Peyer's patch (tissue), 4 donors: ENCODE measurements around the gene BLVRB. TPM values are rescaled to one million over a fixed set of nuclear protein-coding genes. Genes with fewer than 3 reads are reported as not detected.
"Not testable (repeated sequence)": the region's sequence is repeated elsewhere in the genome, so short reads cannot be mapped to it uniquely, and the experiment has no call there.

Experiments used
- DNase-seq, 3 donors: peaks; one replicate each; pipeline ENCODE4 v3.0.0-alpha.2; 2017 to 2019
- H3K27ac ChIP-seq, 4 donors: fragments of 200-600 bp; sonication (generic); one replicate each; pipeline ENCODE4 v1.5.1; 2016 to 2019
- H3K27me3 ChIP-seq, 2 donors: fragments of 200-600 bp; sonication (generic); one replicate each; pipeline ENCODE4 v1.5.1; 2019
- H3K36me3 ChIP-seq, 3 donors: fragments of 200-600 bp; sonication (generic); one replicate each; pipeline ENCODE4 v1.5.1; 2016 to 2019
- H3K4me1 ChIP-seq, 4 donors: fragments of 200-600 bp; sonication (generic); one replicate each; pipeline ENCODE4 v1.5.1; 2016 to 2019
- H3K4me3 ChIP-seq, 4 donors: fragments of 200-600 bp; sonication (generic); 1 replicate in 3 of 4; 2 replicates in 1 of 4; pipeline ENCODE4 v1.5.1; 2016 to 2019; ENCODE audit warnings: mild to moderate bottlenecking in 1 of 4
- H3K9me3 ChIP-seq, 4 donors: fragments of 200-600 bp; sonication (generic); one replicate each; pipeline ENCODE4 v1.5.1; 2016 to 2019; ENCODE audit warnings: mild to moderate bottlenecking in 1 of 4
- POLR2A ChIP-seq, 2 donors: fragments of 450-650 bp; IDR thresholded peaks; one replicate each; pipeline ENCODE4 v1.5.1; 2017; ENCODE audit warnings: antibody characterized with exemption in 2 of 2, mild to moderate bottlenecking in 2 of 2, moderate library complexity in 2 of 2
- total RNA-seq, 4 donors: library from RNA; depleted of rRNA; stranded (reverse); fragments of >200 nt; gene quantifications; one replicate each; pipeline ENCODE4 v1.1.0, GENCODE V29; 2016
- TF ChIP-seq, protein P1 (sequence below), 6 experiments: fragments of 450-650 bp in 4 of 6; fragments of 200-600 bp in 2 of 6; sonication (generic) in 1 of 6; IDR thresholded peaks; one replicate each; pipeline ENCODE4 v1.5.1; 2017 to 2019; ENCODE audit warnings: antibody characterized with exemption in 6 of 6, mild to moderate bottlenecking in 3 of 6, moderate library complexity in 1 of 6

BLVRB gene
- total RNA-seq, 4 donors from 2014 or later: 148 to 277 (median 218) TPM

DNA sequence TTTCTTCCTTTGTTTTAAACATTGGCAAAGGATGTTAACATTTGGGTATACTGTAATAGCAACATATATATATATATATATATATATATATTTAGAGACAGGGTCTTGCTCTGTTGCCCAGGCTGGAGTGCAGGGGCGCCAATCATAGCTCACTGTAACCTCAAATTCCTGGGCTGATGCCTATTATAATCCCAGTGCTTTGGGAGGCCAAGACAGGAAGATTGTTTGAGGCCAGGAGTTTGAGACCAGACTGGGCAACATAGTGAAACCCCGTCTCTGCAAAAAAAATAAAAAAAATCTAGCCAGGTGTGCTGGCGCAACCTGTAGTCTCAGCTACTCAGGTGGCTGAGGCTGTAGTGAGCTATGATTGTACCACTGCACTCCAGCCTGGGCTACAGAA lies 5.4 kb downstream of the BLVRB start:
- Histone ChIP-seq H3K9me3 (no peaks in the 10 kb centered on the region), H3K27ac (no peak overlapping the region), H3K36me3 (peaks cover 0 to 24% (median 0%) of the 10 kb centered on the region in 3 donors), H3K4me3 (no peak overlapping the region), H3K27me3 (no peaks in the 10 kb centered on the region), H3K4me1 (peaks cover 0 to 34% (median 6%) of the 10 kb centered on the region in 4 donors)
- no peak for DNase-seq
- TF ChIP-seq, protein P1, sequence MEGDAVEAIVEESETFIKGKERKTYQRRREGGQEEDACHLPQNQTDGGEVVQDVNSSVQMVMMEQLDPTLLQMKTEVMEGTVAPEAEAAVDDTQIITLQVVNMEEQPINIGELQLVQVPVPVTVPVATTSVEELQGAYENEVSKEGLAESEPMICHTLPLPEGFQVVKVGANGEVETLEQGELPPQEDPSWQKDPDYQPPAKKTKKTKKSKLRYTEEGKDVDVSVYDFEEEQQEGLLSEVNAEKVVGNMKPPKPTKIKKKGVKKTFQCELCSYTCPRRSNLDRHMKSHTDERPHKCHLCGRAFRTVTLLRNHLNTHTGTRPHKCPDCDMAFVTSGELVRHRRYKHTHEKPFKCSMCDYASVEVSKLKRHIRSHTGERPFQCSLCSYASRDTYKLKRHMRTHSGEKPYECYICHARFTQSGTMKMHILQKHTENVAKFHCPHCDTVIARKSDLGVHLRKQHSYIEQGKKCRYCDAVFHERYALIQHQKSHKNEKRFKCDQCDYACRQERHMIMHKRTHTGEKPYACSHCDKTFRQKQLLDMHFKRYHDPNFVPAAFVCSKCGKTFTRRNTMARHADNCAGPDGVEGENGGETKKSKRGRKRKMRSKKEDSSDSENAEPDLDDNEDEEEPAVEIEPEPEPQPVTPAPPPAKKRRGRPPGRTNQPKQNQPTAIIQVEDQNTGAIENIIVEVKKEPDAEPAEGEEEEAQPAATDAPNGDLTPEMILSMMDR (IDR thresholded peaks at IDR 0.05): no peak
- TF ChIP-seq POLR2A (IDR thresholded peaks at IDR 0.05): no peak

DNA sequence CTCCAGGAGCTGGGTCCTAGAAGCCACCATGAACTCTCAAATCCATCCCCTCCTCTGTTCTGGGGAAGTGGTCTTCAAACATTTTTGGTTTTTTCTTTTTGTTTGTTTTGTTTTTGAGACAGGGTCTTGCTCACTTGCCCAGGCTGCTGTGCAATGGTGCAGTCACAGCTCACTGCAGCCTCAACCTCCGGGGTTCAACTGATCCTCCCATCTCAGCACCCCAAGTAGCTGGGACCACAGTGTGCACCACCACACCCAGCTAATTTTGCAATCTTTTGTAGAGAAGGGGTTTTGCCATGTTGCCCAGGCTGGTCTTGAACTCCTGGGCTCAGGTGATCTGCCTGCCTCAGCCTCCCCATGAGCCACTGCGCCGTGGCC lies 7.0 kb downstream of the BLVRB start:
- Histone ChIP-seq H3K27ac (no peak overlapping the region), H3K27me3 (no peaks in the 10 kb centered on the region), H3K4me3 (no peak overlapping the region), H3K9me3 (no peaks in the 10 kb centered on the region), H3K36me3 (peaks cover 0 to 27% (median 0%) of the 10 kb centered on the region in 3 donors), H3K4me1 (peaks cover 0 to 19% (median 4%) of the 10 kb centered on the region in 4 donors)
- no peak for DNase-seq
- TF ChIP-seq, protein P1 (IDR thresholded peaks at IDR 0.05): no peak
- TF ChIP-seq POLR2A (IDR thresholded peaks at IDR 0.05): no peak

DNA sequence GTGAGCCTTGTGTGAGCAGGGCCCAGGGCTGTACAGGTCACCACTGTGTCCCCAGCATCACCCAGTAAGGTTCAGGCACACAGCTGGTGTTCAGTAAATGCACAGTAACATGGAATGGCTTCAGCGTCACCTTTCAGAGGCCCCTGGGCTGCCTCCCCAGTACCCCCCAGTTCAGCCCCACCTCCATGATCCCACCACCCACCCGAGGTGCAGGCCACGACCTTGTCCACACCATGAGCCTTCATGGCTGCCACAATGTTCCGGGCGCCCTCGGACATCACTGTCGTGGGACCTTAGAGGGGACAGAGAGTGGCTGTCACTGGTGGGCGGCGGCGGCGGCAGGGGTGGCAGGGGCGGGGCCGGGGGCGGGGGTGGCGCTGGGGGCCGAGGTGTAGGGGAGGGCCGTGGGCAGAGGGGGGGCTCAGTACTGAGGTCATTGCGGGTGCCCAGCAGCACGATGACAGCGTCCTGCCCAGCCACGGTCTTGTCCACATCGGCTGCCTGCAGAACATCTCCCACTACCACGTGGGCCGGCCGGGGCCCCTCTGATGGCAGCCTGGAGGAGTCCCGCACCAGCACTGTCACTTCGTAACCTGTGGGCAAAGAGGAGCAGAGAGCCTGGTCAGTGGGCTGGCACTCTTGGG lies 7.5 kb downstream of the BLVRB start:
- Histone ChIP-seq H3K36me3 (peaks cover 0 to 27% (median 0%) of the 10 kb centered on the region in 3 donors), H3K27me3 (no peaks in the 10 kb centered on the region), H3K27ac (no peak overlapping the region), H3K4me1 (peaks cover 0 to 17% (median 4%) of the 10 kb centered on the region in 4 donors), H3K9me3 (no peaks in the 10 kb centered on the region), H3K4me3 (no peak overlapping the region)
- DNase-seq: no peak
- no peak for TF ChIP-seq POLR2A (IDR thresholded peaks at IDR 0.05)
- TF ChIP-seq, protein P1 (IDR thresholded peaks at IDR 0.05): no peak

DNA sequence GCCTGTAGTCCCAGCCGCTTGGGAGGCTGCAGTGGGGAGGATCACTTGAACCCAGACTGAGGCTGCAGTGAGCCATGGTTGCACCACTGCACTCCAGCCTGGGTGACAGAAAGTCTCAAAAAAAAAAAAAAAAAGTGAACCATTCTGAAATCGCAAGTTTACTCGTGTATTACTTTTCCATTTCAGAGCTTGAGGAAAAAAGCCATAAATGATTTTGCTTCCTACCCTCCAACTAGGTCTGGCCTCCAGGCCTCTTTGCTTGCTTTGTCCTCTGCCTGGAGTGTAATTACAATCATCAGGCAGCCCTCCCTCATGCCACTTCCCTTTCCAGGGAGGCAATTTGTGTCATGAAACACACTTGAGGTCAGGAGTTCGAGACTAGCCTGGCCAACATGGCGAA lies 8.5 kb downstream of the BLVRB start:
- no peak overlapping the region for H3K4me3 ChIP-seq
- H3K27ac ChIP-seq: no peak overlapping the region
- TF ChIP-seq POLR2A (IDR thresholded peaks at IDR 0.05): no peak
- TF ChIP-seq, protein P1 (IDR thresholded peaks at IDR 0.05): no peak
- H3K9me3 ChIP-seq: no peaks in the 10 kb centered on the region
- H3K4me1 ChIP-seq: peaks cover 0 to 11% (median 4%) of the 10 kb centered on the region in 4 donors
- H3K27me3 ChIP-seq: no peaks in the 10 kb centered on the region
- no peak for DNase-seq
- peaks cover 0 to 27% (median 0%) of the 10 kb centered on the region in 3 donors for H3K36me3 ChIP-seq

DNA sequence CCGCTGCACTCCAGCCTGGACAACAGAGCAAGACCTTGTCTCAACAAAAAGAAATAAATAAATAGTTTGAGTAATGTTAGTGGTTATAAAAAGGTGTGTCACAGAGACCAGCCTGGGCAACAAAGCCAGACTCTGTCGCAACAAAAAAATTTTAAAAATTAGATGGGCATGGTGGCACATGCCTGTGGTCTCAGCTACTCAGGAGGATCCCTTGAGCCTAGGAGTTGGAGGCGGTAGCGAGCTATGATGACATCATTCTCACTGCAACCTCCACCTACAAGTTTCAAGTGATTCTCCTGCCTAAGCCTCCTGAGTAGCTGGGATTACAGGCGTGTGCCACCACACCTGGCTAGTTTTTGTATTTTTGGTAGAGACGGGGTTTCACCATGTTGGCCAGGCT lies 11.6 kb downstream of the BLVRB start:
- DNase-seq, H3K9me3 ChIP-seq, H3K4me3 ChIP-seq, H3K27me3 ChIP-seq, H3K4me1 ChIP-seq, H3K27ac ChIP-seq: not testable (repeated sequence)
- peaks cover 0 to 36% (median 0%) of the 10 kb centered on the region in 3 donors for H3K36me3 ChIP-seq

DNA sequence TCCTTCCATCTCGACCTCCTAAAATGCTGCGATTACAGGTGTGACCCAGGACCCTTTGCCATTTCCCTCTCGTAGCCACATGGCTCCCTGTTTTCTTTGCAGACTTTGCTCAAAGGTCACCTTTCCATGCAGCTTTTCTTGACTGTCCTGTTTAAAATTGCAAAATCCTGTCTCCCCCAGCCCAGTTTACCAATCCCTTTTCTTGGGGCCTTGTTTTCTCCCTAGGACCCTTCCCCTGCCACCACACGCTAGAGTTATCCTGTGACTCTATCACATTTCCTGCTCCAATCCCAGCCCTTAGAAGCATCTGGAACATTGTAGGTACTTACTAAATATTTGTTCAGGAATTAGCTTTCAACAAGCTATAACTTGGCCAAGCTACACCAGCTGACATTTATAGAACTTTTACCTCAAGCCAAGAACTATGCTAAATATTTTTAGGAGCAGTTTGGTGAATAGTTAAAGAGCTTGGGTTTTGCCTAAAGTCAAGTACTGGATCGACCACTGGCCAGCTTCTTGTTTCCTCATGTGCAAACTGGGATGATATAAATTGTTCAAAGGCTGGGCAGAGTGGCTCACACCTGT lies 12.3 kb downstream of the BLVRB start:
- Histone ChIP-seq H3K4me3 (no peak overlapping the region), H3K9me3 (no peaks in the 10 kb centered on the region), H3K4me1 (no peaks in the 10 kb centered on the region), H3K36me3 (peaks cover 0 to 40% (median 0%) of the 10 kb centered on the region in 3 donors), H3K27me3 (no peaks in the 10 kb centered on the region), H3K27ac (no peak overlapping the region)
- no peak for DNase-seq
- TF ChIP-seq, protein P1 (IDR thresholded peaks at IDR 0.05): no peak
